Spleen (tissue), 11 donors: ENCODE results near the gene GALNT18. TPM values are rescaled to one million over a fixed set of nuclear protein-coding genes. Genes with fewer than 3 reads are reported as not detected.

Experiments used
- DNase-seq: peaks from one replicate; pipeline ENCODE4 v3.0.0-alpha.2; 2020
- H3K27ac ChIP-seq, 8 donors: fragments of 200-600 bp; sonication (generic) in 7 of 8; 1 replicate in 4 of 8; 2 replicates in 4 of 8; pipeline versions ENCODE4 v1.5.0 to v1.8.0; 2016 to 2021; ENCODE audit warnings: inconsistent platforms in 4 of 8, mild to moderate bottlenecking in 4 of 8, moderate library complexity in 1 of 8
- H3K27me3 ChIP-seq, 7 donors: fragments of 200-600 bp; sonication (generic) in 6 of 7; replicated peaks in 1 of 7; 1 replicate in 4 of 7; 2 replicates in 3 of 7; pipeline versions ENCODE4 v1.5.0 to v1.8.0; 2016 to 2021; ENCODE audit warnings: inconsistent platforms in 3 of 7, mild to moderate bottlenecking in 1 of 7
- H3K36me3 ChIP-seq, 6 donors: fragments of 200-600 bp; sonication (generic) in 5 of 6; 1 replicate in 4 of 6; 2 replicates in 2 of 6; pipeline versions ENCODE4 v1.5.0 to v1.8.0; 2016 to 2021; ENCODE audit warnings: inconsistent platforms in 2 of 6
- H3K4me1 ChIP-seq, 6 donors: fragments of 200-600 bp; sonication (generic) in 5 of 6; 1 replicate in 3 of 6; 2 replicates in 3 of 6; pipeline versions ENCODE4 v1.5.0 to v1.8.0; 2016 to 2021; ENCODE audit warnings: inconsistent platforms in 3 of 6
- H3K4me3 ChIP-seq, 8 donors: fragments of 200-600 bp; sonication (generic) in 7 of 8; 1 replicate in 4 of 8; 2 replicates in 4 of 8; pipeline versions ENCODE4 v1.5.0 to v1.8.0; 2016 to 2021; ENCODE audit warnings: inconsistent platforms in 4 of 8, mild to moderate bottlenecking in 4 of 8, moderate library complexity in 2 of 8
- H3K9me3 ChIP-seq, 8 donors: fragments of 200-600 bp; sonication (generic) in 7 of 8; 1 replicate in 4 of 8; 2 replicates in 4 of 8; pipeline versions ENCODE4 v1.5.0 to v1.8.0; 2016 to 2021; ENCODE audit warnings: inconsistent platforms in 4 of 8
- POLR2A ChIP-seq, 3 donors: fragments of 450-650 bp; IDR thresholded peaks; one replicate each; pipeline ENCODE4 v1.5.1; 2017; ENCODE audit warnings: antibody characterized with exemption in 3 of 3, mild to moderate bottlenecking in 1 of 3
- POLR2AphosphoS5 ChIP-seq, 3 donors: sonication (generic); formaldehyde crosslinking; IDR thresholded peaks; one replicate each; pipeline ENCODE4 v1.5.1; 2017; ENCODE audit warnings: antibody characterized with exemption in 3 of 3
- WGBS, 5 donors: extraction: QIAGEN DNeasy Blood & Tissue Kit in 3 of 5; methylation state at CpG; one replicate each; pipeline versions ENCODE4 v1.1.5 to v1.1.7; 2013 to 2018; 5-methylcytosine and 5-hydroxymethylcytosine counted together
- intact Hi-C: fragments of 100-400 bp; cut with DNase I; formaldehyde crosslinking; loops from one replicate; pipeline ENCODE4 v1.15.0; 2023; ENCODE audit warnings: low total_unique reads
- polyA plus RNA-seq, 3 donors: library from polyadenylated mRNA; stranded (reverse); fragments of 200-250 nt; gene quantifications; one replicate each; pipeline ENCODE4 v1.2.1, GENCODE V29; 2013
- total RNA-seq, 7 donors: library from RNA; depleted of rRNA in 3 of 7; stranded (reverse); fragments of >200 nt in 3 of 7; fragmentation: NEBNext Ultra II Directional in 4 of 7; extraction: Animal tissue kit (Norgen Biotek cat#: 25700) in 4 of 7; gene quantifications; one replicate each; pipeline versions ENCODE4 v1.1.0 to v1.2.1, GENCODE V29; 2016 to 2021
- TF ChIP-seq, protein P1 (sequence below), 11 experiments: fragments of 200-600 bp in 7 of 11; fragments of 450-650 bp in 4 of 11; sonication (generic) in 4 of 11; IDR thresholded peaks in 8 of 11; conservative IDR thresholded peaks in 3 of 11; 1 replicate in 7 of 11; 2 replicates in 4 of 11; pipeline versions ENCODE4 v1.4.0 to v1.8.0; 2016 to 2021; ENCODE audit warnings: antibody characterized with exemption in 11 of 11, inconsistent platforms in 4 of 11, mild to moderate bottlenecking in 1 of 11
- donor health status: healthy with polysubstance abuse.
- donor health status: DM: no; HTN: no; CAD: no; lungs with moderate emphysema.
- donor health status: DM: no; HTN: no; CAD: no.
- donor health status: Bipolar disorder and iron deficiency.
- donor health status: healthy.
- donor health status: DM: no; HTN: no; CAD: no.
- donor health status: DM: yes; HTN: yes; CAD: no.

Gene GALNT18
- total and polyA plus RNA-seq, 10 donors: 0.87 to 6.9 (median 3.9) TPM

DNA sequence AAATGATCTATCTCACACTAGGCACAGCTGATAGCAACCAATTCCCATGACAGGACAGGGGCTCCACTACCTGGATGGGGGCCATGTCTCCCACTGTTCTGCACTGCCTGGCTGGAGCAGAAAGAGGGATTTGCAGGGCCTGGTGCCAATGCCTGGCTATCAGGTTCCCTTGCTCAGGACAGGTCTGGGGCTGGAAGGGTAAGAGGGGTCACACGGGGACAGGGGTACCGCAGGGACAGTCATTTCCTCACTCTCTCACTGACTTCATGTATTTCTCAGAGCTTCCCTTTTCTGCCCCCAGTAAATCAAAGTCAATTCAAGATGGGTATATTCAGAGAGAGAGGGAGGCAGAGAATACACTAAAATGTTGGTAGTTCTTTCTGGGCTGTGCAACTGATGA, 149.7 kb downstream of the GALNT18 start:
- H3K9me3 ChIP-seq: no peaks in the 10 kb centered on the region
- intact Hi-C loops: no loop called here
- no peak for DNase-seq
- WGBS, 5 donors: 22 to 41% (median 27%) methylated on average over 2 of the region's 2 CpGs
- TF ChIP-seq POLR2A (IDR thresholded peaks at IDR 0.05): no peak
- TF ChIP-seq POLR2AphosphoS5 (IDR thresholded peaks at IDR 0.05): no peak
- TF ChIP-seq, protein P1, sequence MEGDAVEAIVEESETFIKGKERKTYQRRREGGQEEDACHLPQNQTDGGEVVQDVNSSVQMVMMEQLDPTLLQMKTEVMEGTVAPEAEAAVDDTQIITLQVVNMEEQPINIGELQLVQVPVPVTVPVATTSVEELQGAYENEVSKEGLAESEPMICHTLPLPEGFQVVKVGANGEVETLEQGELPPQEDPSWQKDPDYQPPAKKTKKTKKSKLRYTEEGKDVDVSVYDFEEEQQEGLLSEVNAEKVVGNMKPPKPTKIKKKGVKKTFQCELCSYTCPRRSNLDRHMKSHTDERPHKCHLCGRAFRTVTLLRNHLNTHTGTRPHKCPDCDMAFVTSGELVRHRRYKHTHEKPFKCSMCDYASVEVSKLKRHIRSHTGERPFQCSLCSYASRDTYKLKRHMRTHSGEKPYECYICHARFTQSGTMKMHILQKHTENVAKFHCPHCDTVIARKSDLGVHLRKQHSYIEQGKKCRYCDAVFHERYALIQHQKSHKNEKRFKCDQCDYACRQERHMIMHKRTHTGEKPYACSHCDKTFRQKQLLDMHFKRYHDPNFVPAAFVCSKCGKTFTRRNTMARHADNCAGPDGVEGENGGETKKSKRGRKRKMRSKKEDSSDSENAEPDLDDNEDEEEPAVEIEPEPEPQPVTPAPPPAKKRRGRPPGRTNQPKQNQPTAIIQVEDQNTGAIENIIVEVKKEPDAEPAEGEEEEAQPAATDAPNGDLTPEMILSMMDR (IDR thresholded peaks at IDR 0.05 in 8 of 11, conservative IDR thresholded peaks at IDR 0.05 in 3 of 11): no peak
- H3K4me3 ChIP-seq: no peak overlapping the region
- H3K36me3 ChIP-seq: no peaks in the 10 kb centered on the region
- no peaks in the 10 kb centered on the region for H3K27me3 ChIP-seq
- no peaks in the 10 kb centered on the region for H3K4me1 ChIP-seq
- no peak overlapping the region for H3K27ac ChIP-seq

- Histone ChIP-seq H3K27ac (no peak overlapping the region), H3K9me3 (no peaks in the 10 kb centered on the region), H3K36me3 (no peaks in the 10 kb centered on the region), H3K4me1 (no peaks in the 10 kb centered on the region), H3K4me3 (no peak overlapping the region), H3K27me3 (no peaks in the 10 kb centered on the region)
- WGBS, 5 donors: 68 to 80% (median 70%) methylated on average over 4 of the region's 4 CpGs
- no peak for DNase-seq
- TF ChIP-seq, protein P1 (IDR thresholded peaks at IDR 0.05 in 8 of 11, conservative IDR thresholded peaks at IDR 0.05 in 3 of 11): no peak
- TF ChIP-seq POLR2A (IDR thresholded peaks at IDR 0.05) (no peak), POLR2AphosphoS5 (IDR thresholded peaks at IDR 0.05) (no peak)
- intact Hi-C loops: no loop called here
These were observed 150.6 kb downstream of the GALNT18 start for GRCh38 chr11:11471201-11471600.

DNA sequence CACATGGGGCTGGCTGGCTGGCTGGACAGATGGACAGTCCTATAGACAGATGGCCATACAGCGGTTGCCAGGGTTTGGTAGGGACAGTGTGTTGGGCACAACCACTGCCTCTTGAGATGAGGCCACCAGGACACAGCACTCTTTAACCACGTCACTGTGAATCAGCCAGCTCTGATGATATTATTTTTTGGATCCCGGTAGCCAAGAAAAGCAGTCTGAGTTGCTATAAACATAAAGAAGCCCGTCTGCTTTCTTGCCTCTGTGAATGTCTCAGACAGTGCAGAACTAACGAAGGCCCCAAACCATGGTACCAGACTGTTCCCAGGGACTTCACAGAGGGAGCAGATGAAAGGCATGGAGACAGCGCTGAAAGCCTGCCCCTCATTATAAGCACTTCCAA, 152.9 kb downstream of the GALNT18 start:
- H3K27me3 ChIP-seq: no peaks in the 10 kb centered on the region
- no peak overlapping the region for H3K4me3 ChIP-seq
- no peak for DNase-seq
- no peaks in the 10 kb centered on the region for H3K4me1 ChIP-seq
- H3K27ac ChIP-seq: no peak overlapping the region
- no peak for TF ChIP-seq POLR2AphosphoS5 (IDR thresholded peaks at IDR 0.05)
- TF ChIP-seq POLR2A (IDR thresholded peaks at IDR 0.05): no peak
- TF ChIP-seq, protein P1 (IDR thresholded peaks at IDR 0.05 in 8 of 11, conservative IDR thresholded peaks at IDR 0.05 in 3 of 11): no peak
- intact Hi-C loops: no loop called here
- WGBS, 5 donors: 81 to 94% (median 88%) methylated on average over 6 of the region's 6 CpGs
- H3K9me3 ChIP-seq: no peaks in the 10 kb centered on the region
- no peaks in the 10 kb centered on the region for H3K36me3 ChIP-seq

GRCh38 chr11:11467312-11467711, 154.5 kb downstream of the GALNT18 start:
- Histone ChIP-seq H3K4me3 (no peak overlapping the region), H3K4me1 (no peaks in the 10 kb centered on the region), H3K9me3 (no peaks in the 10 kb centered on the region), H3K36me3 (no peaks in the 10 kb centered on the region), H3K27me3 (no peaks in the 10 kb centered on the region), H3K27ac (no peak overlapping the region)
- DNase-seq: no peak
- intact Hi-C loops: no loop called here
- TF ChIP-seq, protein P1 (IDR thresholded peaks at IDR 0.05 in 8 of 11, conservative IDR thresholded peaks at IDR 0.05 in 3 of 11): no peak
- TF ChIP-seq POLR2AphosphoS5 (IDR thresholded peaks at IDR 0.05) (no peak), POLR2A (IDR thresholded peaks at IDR 0.05) (no peak)
- WGBS, 5 donors: 78 to 92% (median 87%) methylated on average over 4 of the region's 4 CpGs
